Renal cortex interstitium (tissue), 11 donors: ENCODE data around the gene DLX6. TPM values are rescaled to one million over a fixed set of nuclear protein-coding genes. Genes with fewer than 3 reads are reported as not detected.

Source experiments
- DNase-seq, 11 donors: peaks; one replicate each; pipeline ENCODE4 v3.0.0-alpha.2; 2013; ENCODE audit warnings: low read depth in 9 of 11, low spot score in 4 of 11; ENCODE audit errors: extremely low read depth in 1 of 11
- polyA plus RNA-seq, 3 donors: library from polyadenylated mRNA; unstranded; fragments of 120-200 nt; gene quantifications; one replicate each; pipeline ENCODE4 v1.2.1, GENCODE V29; 2013; ENCODE audit not compliant: insufficient read length in 3 of 3

The DLX6 gene
- polyA plus RNA-seq, 3 donors = not detected

GRCh38 chr7:97006816-97007582 lies 1.6 kb downstream of the DLX6 start:
- no peak for DNase-seq

- DNase-seq = no peak
Observed at GRCh38 chr7:97007583-97007861, 2.2 kb downstream of the DLX6 start.

GRCh38 chr7:97008275-97008917 lies 3.0 kb downstream of the DLX6 start:
- DNase-seq = no peak

DNA sequence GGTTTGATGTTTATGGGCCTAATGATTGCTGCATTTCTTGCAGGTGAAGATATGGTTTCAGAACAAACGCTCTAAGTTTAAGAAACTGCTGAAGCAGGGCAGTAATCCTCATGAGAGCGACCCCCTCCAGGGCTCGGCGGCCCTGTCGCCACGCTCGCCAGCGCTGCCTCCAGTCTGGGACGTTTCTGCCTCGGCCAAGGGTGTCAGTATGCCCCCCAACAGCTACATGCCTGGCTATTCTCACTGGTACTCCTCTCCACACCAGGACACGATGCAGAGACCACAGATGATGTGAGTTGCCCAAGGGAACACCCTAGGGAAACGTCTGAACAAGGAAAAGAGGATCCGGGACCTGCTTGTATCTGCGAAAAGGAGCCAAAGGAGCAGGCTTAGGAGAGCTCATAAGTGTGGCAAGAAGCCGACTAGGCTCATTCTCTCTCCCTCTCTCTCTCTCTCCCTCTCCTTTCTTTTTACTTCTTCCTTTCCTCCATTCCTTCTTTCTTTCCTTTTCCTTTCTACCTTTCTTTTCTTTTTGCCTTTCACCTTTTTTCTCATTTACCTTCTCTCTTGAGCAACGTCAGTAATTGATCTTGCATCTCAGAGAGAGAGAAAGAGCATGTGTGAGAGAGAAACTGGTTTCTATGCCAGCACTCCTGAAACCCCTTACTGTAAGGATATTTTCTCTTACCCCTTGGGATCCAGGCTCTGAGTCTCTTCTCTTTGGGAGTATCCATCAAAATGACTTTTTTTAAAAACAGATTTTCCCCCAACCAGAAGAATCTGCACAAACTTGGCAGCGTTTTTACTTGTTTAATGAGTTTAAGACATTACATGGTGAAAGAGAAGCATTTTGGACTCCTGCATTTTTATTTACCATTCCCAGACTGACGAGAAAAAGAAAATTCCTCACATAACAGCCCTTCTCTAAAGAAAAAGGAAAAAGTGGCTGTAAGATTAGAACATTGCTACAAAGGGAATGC lies 4.7 kb downstream of the DLX6 start:
- no peak for DNase-seq

DNA sequence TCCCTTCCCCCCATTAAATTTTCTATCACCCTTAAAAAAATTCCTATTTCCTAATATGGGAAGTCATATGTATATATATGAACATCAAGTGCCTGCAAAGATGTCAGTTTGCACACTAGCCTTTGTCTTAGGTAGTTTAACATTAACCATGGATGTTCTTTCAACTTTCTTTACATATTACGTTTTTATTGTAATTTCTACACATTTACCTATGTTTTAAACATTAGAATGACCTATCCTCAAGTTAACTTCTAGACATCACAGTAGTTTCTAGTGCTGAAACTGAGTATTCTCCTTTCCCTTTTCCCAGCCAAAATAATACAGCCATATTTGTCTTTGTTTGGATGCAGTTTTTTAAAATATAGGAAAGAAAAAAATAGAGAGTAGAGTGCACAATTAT lies 5.8 kb downstream of the DLX6 start:
- DNase-seq = no peak

- no peak for DNase-seq
Observed at GRCh38 chr7:97011536-97012364, 6.4 kb downstream of the DLX6 start.

DNA sequence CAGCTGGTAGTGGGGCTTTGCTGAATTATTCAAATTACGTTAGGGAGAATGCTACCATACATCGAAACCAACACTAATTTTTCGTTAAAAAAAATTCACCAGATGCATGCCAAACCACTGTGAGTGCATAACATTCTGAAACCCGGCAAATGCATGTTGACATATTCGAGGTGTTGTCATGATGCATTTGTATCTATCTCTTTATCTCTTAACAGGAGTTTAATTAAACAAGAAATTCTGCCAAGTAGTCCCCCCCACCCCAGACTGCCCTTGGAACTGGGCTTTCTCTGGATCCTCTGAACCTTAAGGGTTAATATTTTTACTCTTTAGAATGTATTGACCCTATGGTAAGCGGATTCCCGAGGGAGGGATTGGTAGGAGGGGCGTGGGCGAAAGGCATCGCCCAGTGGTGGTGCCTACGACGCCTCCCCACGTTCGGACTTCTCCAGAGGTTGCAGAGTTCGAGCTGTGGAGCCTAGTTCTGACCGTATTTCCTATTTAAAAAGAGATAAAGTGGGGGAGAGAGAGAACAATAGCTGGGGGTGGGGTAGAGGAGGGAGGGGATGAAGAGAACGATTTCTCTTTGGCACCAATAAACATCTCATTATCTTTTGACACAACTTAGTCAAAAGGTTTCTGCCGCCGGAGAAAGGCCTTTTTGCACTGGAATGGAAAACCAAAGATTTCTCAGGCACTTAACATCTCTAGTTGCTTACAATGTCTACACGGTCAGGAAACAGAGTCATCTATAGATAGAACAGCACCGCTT lies 7.2 kb downstream of the DLX6 start:
- DNase-seq = no peak

DNA sequence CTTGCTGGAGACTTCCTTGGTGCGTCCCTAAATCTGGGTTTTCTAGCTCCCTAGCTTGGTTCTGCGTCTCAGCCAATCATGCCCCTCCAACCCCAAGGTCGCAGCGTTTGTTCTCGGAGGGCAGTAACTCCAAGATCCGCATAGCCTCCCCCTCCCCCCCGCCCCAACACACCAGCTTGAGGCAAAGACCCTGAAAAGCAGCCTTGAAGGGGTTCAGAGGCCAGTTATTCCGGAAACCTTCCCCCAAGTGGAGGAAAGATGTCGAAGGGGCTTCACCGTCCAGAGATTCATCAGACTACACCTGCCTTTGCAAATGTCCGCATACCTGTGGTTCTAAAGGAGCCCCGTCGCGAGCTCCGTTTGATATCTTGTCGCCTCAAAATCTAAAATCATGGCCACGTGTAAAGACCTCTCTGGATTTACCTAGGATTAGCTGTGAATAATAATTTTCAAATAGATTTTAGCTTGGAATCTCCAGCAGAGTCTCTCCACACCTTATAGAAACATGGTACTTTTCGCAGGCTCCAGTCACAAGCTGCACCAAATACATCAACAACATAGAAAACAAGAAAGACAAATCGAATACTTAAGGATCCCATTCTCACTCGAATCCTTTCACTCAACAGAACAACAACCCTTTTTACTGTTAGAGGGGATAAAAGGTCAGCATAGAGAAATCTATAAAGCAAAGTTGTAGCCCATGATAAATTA lies 7.9 kb downstream of the DLX6 start:
- no peak for DNase-seq

DNA sequence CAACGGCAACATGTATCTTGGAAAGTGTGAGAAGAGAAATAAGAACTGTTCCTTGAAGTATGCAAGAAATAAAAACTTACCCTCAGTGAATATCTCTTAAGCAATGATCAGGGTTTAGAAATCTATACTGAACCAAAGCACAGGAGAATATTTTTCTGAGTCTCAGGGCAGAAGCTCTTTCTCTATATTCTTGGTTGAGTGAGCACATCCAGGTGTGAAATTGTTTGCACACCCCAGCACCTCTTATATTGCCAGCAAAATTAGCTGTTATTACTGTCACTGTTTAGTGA lies 8.4 kb downstream of the DLX6 start:
- no peak for DNase-seq

DNA sequence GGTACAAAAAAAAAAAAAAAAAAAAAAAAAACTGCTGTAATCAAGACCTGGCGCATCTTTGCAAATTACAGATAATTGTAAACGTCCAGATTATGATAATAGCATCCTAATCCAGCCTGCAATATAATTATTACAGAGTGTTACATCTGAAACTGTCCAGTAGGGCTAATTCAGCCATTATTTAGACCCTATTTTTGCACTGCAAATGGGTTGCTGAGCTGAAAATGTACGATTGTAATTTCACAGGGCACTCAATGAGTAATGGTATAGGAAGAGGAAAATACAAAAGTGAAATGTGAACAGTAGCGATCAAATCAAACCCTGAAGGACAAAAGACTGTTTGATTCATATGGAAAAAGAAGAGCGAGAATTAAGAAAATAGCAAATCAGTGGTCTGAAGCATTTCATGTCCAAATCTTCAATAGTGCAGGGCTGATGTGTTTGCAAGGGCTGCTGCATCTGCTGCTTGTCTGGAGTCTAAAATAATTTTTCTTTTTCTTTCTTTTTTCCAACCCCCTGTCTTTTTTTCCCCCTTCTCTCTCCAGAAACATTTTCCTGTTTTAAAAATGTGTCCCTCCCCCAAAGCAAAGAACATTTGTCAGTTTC lies 8.9 kb downstream of the DLX6 start:
- DNase-seq = no peak

- no peak for DNase-seq
Observed at GRCh38 chr7:97015279-97015678, 9.9 kb downstream of the DLX6 start.

DNA sequence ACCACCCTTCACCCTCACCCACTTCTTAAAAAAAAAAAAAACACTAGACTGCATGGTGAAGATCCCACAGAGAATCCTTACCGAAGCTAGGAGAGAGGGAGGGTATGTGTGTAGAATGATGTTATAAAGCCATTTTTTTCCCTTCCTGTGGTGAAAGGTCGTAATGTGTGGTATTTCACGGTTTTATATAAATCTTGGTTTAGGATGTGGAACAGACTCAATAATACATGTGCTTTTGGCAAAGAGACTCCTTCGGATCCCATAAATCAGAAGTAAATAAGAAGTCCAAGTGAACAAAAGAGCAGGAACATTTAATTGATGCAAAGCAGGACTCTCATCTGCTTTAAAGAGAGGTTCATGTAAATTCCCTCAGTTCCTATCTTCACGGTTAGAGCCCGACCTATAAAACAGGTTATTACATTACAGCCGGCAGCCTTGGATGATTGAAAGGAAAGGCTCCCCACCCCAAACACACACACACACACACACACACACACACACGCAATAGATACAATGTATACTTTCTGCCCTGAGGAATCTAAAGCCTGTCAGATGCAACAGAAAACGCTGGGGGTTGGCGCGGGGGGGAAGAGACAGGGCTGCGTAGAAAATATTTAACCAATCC lies 10.5 kb downstream of the DLX6 start:
- DNase-seq = no peak

DNA sequence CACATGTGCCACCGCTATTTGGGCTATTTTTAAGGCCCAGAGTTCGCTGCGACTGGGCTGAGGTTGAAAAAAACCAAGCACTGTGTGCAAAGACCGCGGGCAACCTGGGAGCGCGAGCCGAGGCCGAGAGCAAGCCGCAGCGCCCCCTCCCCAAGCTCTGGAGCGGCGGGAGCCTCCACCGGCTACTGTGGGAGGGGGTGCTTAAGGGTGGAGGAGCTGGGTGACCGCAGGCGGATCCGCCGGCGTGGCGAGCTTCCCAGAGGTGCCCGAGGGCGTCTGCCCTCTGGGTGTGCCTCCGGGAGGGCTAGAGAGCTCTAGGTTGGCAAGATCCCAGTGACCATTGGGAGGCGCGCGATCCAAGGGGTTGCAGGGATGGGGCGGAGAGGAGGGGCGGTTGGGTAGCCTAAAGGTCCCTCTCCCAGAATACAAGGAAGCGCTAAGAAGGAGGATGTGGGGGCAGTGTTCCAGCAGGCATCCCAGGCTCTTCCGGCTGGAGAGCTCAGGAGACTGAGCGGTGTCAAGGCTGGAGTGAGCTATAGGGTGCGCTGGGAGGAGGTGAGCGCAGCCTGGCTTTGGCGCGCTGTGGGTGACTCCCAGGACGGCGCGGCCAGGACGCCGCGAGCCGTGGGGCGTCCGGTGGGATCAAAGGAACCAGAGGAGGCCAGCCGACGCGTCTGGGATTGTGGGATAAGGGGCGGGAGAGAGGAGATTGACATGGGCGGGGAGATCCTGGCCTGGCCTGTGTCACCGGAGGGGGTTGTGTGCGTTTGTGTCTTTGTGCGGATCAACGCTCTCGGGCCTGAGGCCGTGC lies 11.2 kb downstream of the DLX6 start:
- no peak for DNase-seq

DNA sequence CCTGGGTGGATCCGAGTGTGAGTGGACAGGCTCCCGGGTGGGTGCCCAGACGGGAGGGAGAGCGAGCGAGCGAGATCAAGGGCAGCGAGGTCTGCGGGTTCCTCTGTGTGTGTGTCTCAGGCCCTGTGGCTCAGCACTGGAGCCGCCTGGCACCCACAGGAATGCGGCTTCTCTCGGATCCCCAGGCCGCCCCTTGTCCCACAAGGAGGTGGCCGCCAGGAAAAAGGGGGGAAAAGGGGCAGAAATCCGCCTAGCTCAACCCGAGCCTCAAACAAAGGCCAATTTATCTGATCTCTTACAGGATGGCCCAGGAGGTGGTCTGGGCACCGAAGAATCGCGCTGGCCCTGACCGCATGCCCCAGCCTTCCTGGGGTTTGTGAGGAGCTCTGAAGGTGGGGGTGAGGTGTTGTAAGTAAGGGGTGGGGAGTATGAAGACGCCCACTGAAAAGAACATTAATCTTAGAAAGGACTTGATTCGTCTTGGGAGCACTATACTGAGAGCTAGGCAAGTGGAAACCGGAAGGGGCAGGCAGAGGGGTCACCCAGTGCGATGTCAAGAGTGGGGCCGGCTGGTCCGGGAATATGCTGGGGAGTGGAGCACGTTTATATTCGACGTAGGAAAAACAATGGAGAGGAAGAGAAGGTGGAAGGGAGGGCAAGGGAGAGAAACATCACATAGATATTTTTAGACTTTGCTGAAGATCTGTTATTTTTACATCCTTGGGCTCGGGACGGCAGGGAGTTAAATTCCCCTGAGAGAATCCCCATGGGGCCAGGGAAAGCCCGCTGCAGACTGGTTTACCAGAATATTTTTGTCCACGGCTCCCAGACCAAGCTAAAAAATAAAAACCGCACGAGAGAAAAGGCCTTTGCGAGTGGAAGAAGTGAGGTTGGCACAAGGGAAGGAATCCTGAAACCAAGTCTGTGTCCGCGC lies 12.1 kb downstream of the DLX6 start:
- DNase-seq = no peak

- DNase-seq = no peak
Observed at GRCh38 chr7:97018126-97018601, 12.8 kb downstream of the DLX6 start.
